22Rv1 (cell line): ENCODE measurements around the gene SND1.

Experiments used
- H3K27ac ChIP-seq: fragments of 450-650 bp; 2 replicates; pipeline ENCODE4 v1.5.1; 2017
- ZFX ChIP-seq: fragments of 450-650 bp; IDR thresholded peaks from 2 replicates; pipeline ENCODE4 v1.6.1; 2017; ENCODE audit warnings: antibody characterized with exemption, borderline replicate concordance
- TF ChIP-seq, protein P1 (sequence below): fragments of 450-650 bp; IDR thresholded peaks from 2 replicates; pipeline ENCODE4 v1.5.1; 2017; ENCODE audit warnings: mild to moderate bottlenecking

Gene SND1

GRCh38 chr7:127974446-127975035, 322.5 kb downstream of the SND1 start:
- H3K27ac ChIP-seq, result no peak overlapping the region
- TF ChIP-seq ZFX, result no peak
- TF ChIP-seq, protein P1, sequence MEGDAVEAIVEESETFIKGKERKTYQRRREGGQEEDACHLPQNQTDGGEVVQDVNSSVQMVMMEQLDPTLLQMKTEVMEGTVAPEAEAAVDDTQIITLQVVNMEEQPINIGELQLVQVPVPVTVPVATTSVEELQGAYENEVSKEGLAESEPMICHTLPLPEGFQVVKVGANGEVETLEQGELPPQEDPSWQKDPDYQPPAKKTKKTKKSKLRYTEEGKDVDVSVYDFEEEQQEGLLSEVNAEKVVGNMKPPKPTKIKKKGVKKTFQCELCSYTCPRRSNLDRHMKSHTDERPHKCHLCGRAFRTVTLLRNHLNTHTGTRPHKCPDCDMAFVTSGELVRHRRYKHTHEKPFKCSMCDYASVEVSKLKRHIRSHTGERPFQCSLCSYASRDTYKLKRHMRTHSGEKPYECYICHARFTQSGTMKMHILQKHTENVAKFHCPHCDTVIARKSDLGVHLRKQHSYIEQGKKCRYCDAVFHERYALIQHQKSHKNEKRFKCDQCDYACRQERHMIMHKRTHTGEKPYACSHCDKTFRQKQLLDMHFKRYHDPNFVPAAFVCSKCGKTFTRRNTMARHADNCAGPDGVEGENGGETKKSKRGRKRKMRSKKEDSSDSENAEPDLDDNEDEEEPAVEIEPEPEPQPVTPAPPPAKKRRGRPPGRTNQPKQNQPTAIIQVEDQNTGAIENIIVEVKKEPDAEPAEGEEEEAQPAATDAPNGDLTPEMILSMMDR, result no peak

DNA sequence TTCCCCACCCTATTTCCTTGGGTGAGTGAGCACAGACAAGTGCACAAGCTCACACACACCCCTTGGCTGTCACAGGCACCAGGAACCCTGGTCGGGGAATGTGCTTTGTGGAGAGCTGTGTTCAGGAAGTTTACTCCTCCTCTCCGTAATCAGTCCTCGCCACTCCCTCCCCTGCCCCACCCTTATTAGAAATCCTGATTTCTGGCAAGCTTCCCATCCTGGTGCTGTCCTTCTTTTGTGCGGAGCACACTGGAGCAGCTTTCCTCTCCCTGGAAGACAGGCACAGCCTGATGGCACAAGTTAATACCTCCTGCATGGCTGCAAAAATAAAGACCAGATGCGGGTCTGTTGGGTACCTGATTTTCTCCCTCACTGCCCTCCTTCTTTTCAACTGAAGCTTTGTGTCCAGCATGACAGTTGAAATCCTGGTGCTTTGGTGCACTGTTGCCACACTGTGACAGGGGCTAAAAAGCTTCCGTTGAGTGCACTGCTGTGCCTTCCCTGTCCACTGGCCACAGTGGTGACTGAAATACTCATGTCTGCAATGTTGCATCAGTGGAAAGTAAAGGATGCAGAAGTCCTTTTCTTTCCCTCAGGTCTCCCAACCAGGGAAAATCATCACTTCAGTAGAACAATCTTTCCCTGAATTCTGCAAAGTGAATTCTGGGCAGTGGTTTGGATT, 324.2 kb downstream of the SND1 start:
- TF ChIP-seq ZFX, result no peak
- TF ChIP-seq, protein P1, result no peak
- no peak overlapping the region for H3K27ac ChIP-seq

GRCh38 chr7:127976738-127977120, 324.7 kb downstream of the SND1 start:
- H3K27ac ChIP-seq, result no peak overlapping the region

GRCh38 chr7:127978421-127978820, 326.4 kb downstream of the SND1 start:
- no peak overlapping the region for H3K27ac ChIP-seq
- TF ChIP-seq, protein P1, result no peak
- no peak for TF ChIP-seq ZFX

More at GRCh38 chr7:127976738-127977120, 324.7 kb downstream of the SND1 start:
- TF ChIP-seq, protein P1, result no peak
- TF ChIP-seq ZFX, result no peak

- no peak overlapping the region for H3K27ac ChIP-seq
- TF ChIP-seq ZFX, result no peak
These were observed 327.2 kb downstream of the SND1 start for GRCh38 chr7:127979113-127979727.

- TF ChIP-seq, protein P1, result no peak
- no peak for TF ChIP-seq ZFX
- no peak overlapping the region for H3K27ac ChIP-seq
These were observed 327.7 kb downstream of the SND1 start for GRCh38 chr7:127979728-127980126.

- H3K27ac ChIP-seq, result no peak overlapping the region
- no peak for TF ChIP-seq ZFX
- TF ChIP-seq, protein P1, result no peak
These were observed 328.9 kb downstream of the SND1 start for GRCh38 chr7:127980901-127981300.
